Astrocyte (in vitro differentiated cells and primary cell): ENCODE results near the gene PSENEN. TPM values are rescaled to one million over a fixed set of nuclear protein-coding genes. Genes with fewer than 3 reads are reported as not detected.

Source experiments
- DNase-seq: peaks from one replicate; pipeline ENCODE4 v3.0.0-alpha.2; 2010; ENCODE audit warnings: low read depth
- FAIRE-seq: peaks from 2 replicates; lab custom pipeline; 2011; peaks lifted over from hg19 to GRCh38; lab: Jason Lieb, UNC
- H2AFZ ChIP-seq: 2 replicates; pipeline ENCODE4 v1.6.0; 2012; ENCODE audit warnings: low read depth, low read length, inconsistent platforms
- H3K27ac ChIP-seq: 2 replicates; pipeline ENCODE4 v1.5.1; 2011; ENCODE audit warnings: low read depth, low read length, inconsistent platforms
- H3K27me3 ChIP-seq: 2 replicates; pipeline ENCODE4 v1.6.0; 2011; ENCODE audit warnings: low read length, inconsistent platforms; ENCODE audit not compliant: insufficient read depth
- H3K36me3 ChIP-seq: 2 replicates; pipeline ENCODE4 v1.5.1; 2011; ENCODE audit warnings: low read length, inconsistent platforms; ENCODE audit not compliant: insufficient read depth
- H3K4me1 ChIP-seq: 2 replicates; pipeline ENCODE4 v1.5.1; 2011; ENCODE audit warnings: low read length, inconsistent platforms; ENCODE audit not compliant: insufficient read depth
- H3K4me2 ChIP-seq: 2 replicates; pipeline ENCODE4 v1.6.0; 2012; ENCODE audit warnings: low read length, inconsistent platforms
- H3K4me3 ChIP-seq: 2 replicates; pipeline ENCODE4 v1.5.1; 2011; ENCODE audit warnings: low read depth, mild to moderate bottlenecking, low read length, inconsistent platforms; ENCODE audit not compliant: insufficient read depth
- H3K79me2 ChIP-seq: 2 replicates; pipeline ENCODE4 v1.6.0; 2012; ENCODE audit warnings: mild to moderate bottlenecking, low read length, inconsistent platforms; ENCODE audit not compliant: insufficient read depth
- H3K9ac ChIP-seq: 2 replicates; pipeline ENCODE4 v1.6.0; 2012; ENCODE audit warnings: mild to moderate bottlenecking, low read length, inconsistent platforms
- H3K9me3 ChIP-seq: 2 replicates; pipeline ENCODE4 v1.5.1; 2012; ENCODE audit warnings: low read depth, mild to moderate bottlenecking, low read length, inconsistent platforms; ENCODE audit not compliant: insufficient read depth
- H4K20me1 ChIP-seq: 2 replicates; pipeline ENCODE4 v1.6.0; 2012; ENCODE audit warnings: low read length, inconsistent platforms; ENCODE audit not compliant: insufficient read depth
- H3K27ac Mint-ChIP-seq: one replicate; pipeline ENCODE4 v1.8.0; 2021; ENCODE audit warnings: mild to moderate bottlenecking, mixed read lengths; ENCODE audit not compliant: unreplicated experiment
- H3K27me3 Mint-ChIP-seq: one replicate; pipeline ENCODE4 v1.8.0; 2021; ENCODE audit warnings: low read depth, mixed read lengths; ENCODE audit not compliant: unreplicated experiment
- H3K36me3 Mint-ChIP-seq: one replicate; pipeline ENCODE4 v1.8.0; 2021; ENCODE audit warnings: low read depth, mixed read lengths; ENCODE audit not compliant: unreplicated experiment
- H3K4me1 Mint-ChIP-seq: one replicate; pipeline ENCODE4 v1.8.0; 2021; ENCODE audit warnings: low read depth, mixed read lengths; ENCODE audit not compliant: unreplicated experiment
- H3K4me3 Mint-ChIP-seq: one replicate; pipeline ENCODE4 v1.8.0; 2021; ENCODE audit warnings: mild to moderate bottlenecking, moderate library complexity, mixed read lengths; ENCODE audit not compliant: unreplicated experiment
- H3K9me3 Mint-ChIP-seq: one replicate; pipeline ENCODE4 v1.8.0; 2021; ENCODE audit warnings: mild to moderate bottlenecking, mixed read lengths; ENCODE audit not compliant: unreplicated experiment
- EZH2 ChIP-seq: IDR thresholded peaks from 2 replicates; pipeline ENCODE4 v1.6.1; 2012; ENCODE audit warnings: mild to moderate bottlenecking, low read length, inconsistent platforms; ENCODE audit not compliant: insufficient read depth
- total RNA-seq: library from RNA; stranded (reverse); gene quantifications from 2 replicates; pipeline ENCODE4 v1.2.1, GENCODE V29; 2021
- TF ChIP-seq, protein P1 (sequence below): IDR thresholded peaks from 2 replicates; pipeline ENCODE4 v1.5.1; 2011; ENCODE audit warnings: low read depth, mild to moderate bottlenecking, inconsistent platforms, low read length, moderate library complexity; ENCODE audit not compliant: insufficient read depth

PSENEN gene
- total RNA-seq, 1 donor from 2014 or later = 100 TPM

- peaks cover 4% of the 10 kb centered on the region for H3K9me3 Mint-ChIP-seq
- no peak overlapping the region for H3K27ac Mint-ChIP-seq
- H2AFZ ChIP-seq = no peak overlapping the region
These were observed 33.6 kb downstream of the PSENEN start for GRCh38 chr19:35779033-35779432.

GRCh38 chr19:35780058-35780457 lies 34.6 kb downstream of the PSENEN start:
- Mint-ChIP-seq H3K36me3 (peaks cover 11% of the 10 kb centered on the region), H3K27me3 (peaks cover 33% of the 10 kb centered on the region), H3K4me3 (no peak overlapping the region), H3K9me3 (peaks cover 4% of the 10 kb centered on the region), H3K27ac (no peak overlapping the region), H3K4me1 (peaks cover 11% of the 10 kb centered on the region)
- Histone ChIP-seq H3K27me3 (no peaks in the 10 kb centered on the region), H2AFZ (no peak overlapping the region), H3K36me3 (no peaks in the 10 kb centered on the region), H3K4me3 (no peak overlapping the region), H3K27ac (no peak overlapping the region), H3K4me1 (peaks cover 13% of the 10 kb centered on the region), H3K9me3 (no peaks in the 10 kb centered on the region), H3K4me2 (no peak overlapping the region), H3K9ac (no peak overlapping the region), H3K79me2 (peaks cover 5% of the 10 kb centered on the region), H4K20me1 (peaks cover 9% of the 10 kb centered on the region)
- TF ChIP-seq, protein P1, sequence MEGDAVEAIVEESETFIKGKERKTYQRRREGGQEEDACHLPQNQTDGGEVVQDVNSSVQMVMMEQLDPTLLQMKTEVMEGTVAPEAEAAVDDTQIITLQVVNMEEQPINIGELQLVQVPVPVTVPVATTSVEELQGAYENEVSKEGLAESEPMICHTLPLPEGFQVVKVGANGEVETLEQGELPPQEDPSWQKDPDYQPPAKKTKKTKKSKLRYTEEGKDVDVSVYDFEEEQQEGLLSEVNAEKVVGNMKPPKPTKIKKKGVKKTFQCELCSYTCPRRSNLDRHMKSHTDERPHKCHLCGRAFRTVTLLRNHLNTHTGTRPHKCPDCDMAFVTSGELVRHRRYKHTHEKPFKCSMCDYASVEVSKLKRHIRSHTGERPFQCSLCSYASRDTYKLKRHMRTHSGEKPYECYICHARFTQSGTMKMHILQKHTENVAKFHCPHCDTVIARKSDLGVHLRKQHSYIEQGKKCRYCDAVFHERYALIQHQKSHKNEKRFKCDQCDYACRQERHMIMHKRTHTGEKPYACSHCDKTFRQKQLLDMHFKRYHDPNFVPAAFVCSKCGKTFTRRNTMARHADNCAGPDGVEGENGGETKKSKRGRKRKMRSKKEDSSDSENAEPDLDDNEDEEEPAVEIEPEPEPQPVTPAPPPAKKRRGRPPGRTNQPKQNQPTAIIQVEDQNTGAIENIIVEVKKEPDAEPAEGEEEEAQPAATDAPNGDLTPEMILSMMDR = no peak
- TF ChIP-seq EZH2 = no peak
- DNase-seq (no peak), FAIRE-seq (no peak)

More at GRCh38 chr19:35779033-35779432, 33.6 kb downstream of the PSENEN start:
- no peak for DNase-seq
- Histone ChIP-seq H3K27me3 (no peaks in the 10 kb centered on the region), H4K20me1 (peaks cover 9% of the 10 kb centered on the region), H3K79me2 (peaks cover 5% of the 10 kb centered on the region), H3K9me3 (no peaks in the 10 kb centered on the region), H3K9ac (no peak overlapping the region), H3K4me1 (peaks cover 13% of the 10 kb centered on the region), H3K36me3 (no peaks in the 10 kb centered on the region), H3K27ac (no peak overlapping the region), H3K4me3 (no peak overlapping the region), H3K4me2 (no peak overlapping the region)
- Mint-ChIP-seq H3K4me3 (no peak overlapping the region), H3K27me3 (peaks cover 39% of the 10 kb centered on the region), H3K36me3 (peaks cover 11% of the 10 kb centered on the region), H3K4me1 (peaks cover 11% of the 10 kb centered on the region)
- no peak for FAIRE-seq
- no peak for TF ChIP-seq EZH2
- TF ChIP-seq, protein P1 = no peak

DNA sequence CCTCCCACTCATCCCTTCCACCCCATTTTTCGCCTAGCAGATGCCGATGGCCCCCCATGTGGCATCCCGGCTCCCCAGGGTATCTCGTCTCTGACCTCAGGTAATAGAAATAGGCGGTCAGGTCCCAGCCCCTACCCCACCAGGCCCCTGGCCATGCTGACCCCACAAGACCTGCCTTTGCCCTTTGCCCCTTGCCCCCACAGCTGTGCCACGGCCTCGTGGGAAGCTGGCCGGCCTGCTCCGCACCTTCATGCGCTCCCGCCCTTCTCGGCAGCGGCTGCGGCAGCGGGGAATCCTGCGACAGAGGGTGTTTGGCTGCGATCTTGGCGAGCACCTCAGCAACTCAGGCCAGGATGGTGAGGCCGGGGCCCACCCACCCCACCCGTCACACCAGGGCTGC lies 35.3 kb downstream of the PSENEN start:
- no peak overlapping the region for H3K4me2 ChIP-seq
- peaks cover 4% of the 10 kb centered on the region for H3K9me3 Mint-ChIP-seq
- H4K20me1 ChIP-seq = peaks cover 9% of the 10 kb centered on the region
- H3K9me3 ChIP-seq = no peaks in the 10 kb centered on the region
- peaks cover 11% of the 10 kb centered on the region for H3K36me3 Mint-ChIP-seq
- H3K4me3 Mint-ChIP-seq = no peak overlapping the region
- no peaks in the 10 kb centered on the region for H3K27me3 ChIP-seq
- no peak overlapping the region for H3K4me3 ChIP-seq
- H3K27ac ChIP-seq = no peak overlapping the region
- no peak overlapping the region for H3K27ac Mint-ChIP-seq
- no peak for DNase-seq
- no peak for TF ChIP-seq EZH2
- TF ChIP-seq, protein P1 = no peak
- H3K27me3 Mint-ChIP-seq = peaks cover 38% of the 10 kb centered on the region
- no peaks in the 10 kb centered on the region for H3K36me3 ChIP-seq
- H3K4me1 Mint-ChIP-seq = peaks cover 11% of the 10 kb centered on the region
- peaks cover 5% of the 10 kb centered on the region for H3K79me2 ChIP-seq
- H3K9ac ChIP-seq = no peak overlapping the region
- H3K4me1 ChIP-seq = peaks cover 13% of the 10 kb centered on the region
- H2AFZ ChIP-seq = no peak overlapping the region
- no peak for FAIRE-seq
